ENCODE data around the gene DNAH11. TPM values are rescaled to one million over a fixed set of nuclear protein-coding genes. Genes with fewer than 3 reads are reported as not detected.

Gene DNAH11
- total RNA-seq, 1 experiment from 2014 or later: 0.39 TPM

GRCh38 chr7:21805791-21806190 is 263.0 kb downstream of the DNAH11 start:
- BruUV-seq (replicated peaks): no TSS peak
- intact Hi-C loops (cut with micrococcal nuclease): no loop called here
- Histone ChIP-seq H3K9me3 (ENCODE audit: control insufficient read depth in 1 of 2, insufficient read depth in 1 of 2, low read depth in 1 of 2, low read length in 2 of 2) (no peaks in the 10 kb centered on the region), H3K9me2 (ENCODE audit: insufficient read depth) (no peaks in the 10 kb centered on the region), H3K4me1 (ENCODE audit: control insufficient read depth in 1 of 2, insufficient read depth in 2 of 2, low read length in 2 of 2) (no peaks in the 10 kb centered on the region), H4K20me1 (ENCODE audit: insufficient read depth) (no peaks in the 10 kb centered on the region), H3K36me3 (ENCODE audit: control insufficient read depth in 1 of 2, insufficient read depth in 2 of 2, low read length in 2 of 2) (no peaks in the 10 kb centered on the region), H3K4me3 (replicated peaks in 1 of 2; ENCODE audit: low read depth in 1 of 2, low read length in 2 of 2) (no peak overlapping the region), H2AFZ (ENCODE audit: low read depth, low read length, poor library complexity, severe bottlenecking) (no peak overlapping the region), H3K27me3 (ENCODE audit: insufficient read depth, low read length) (0 out of 2 replicates have a peak, but pooled peaks cover 5% of the 10 kb centered on the region), H3K27ac (ENCODE audit: low read depth, low read length) (no peak overlapping the region), H3K79me2 (ENCODE audit: insufficient read depth, low read length) (no peaks in the 10 kb centered on the region), H3K4me2 (ENCODE audit: low read length) (no peak overlapping the region), H3K9ac (ENCODE audit: low read length) (no peak overlapping the region)
- POLR2A ChIA-PET: no interaction called here
- RAD21 ChIA-PET (ENCODE audit: low non-redundant PET in 1 of 2, low total read pairs in 2 of 2, uncharacterized antibody in 2 of 2, unreplicated experiment in 2 of 2): no interaction called here
- TF ChIP-seq ELF1 (IDR thresholded peaks at IDR 0.05; ENCODE audit: borderline replicate concordance, low read depth) (no peak), ZNF274 (IDR thresholded peaks at IDR 0.05; ENCODE audit: low read depth, low read length) (no peak), MAX (IDR thresholded peaks at IDR 0.05) (no peak), CBX3 (IDR thresholded peaks at IDR 0.05; ENCODE audit: low read depth) (no peak), EGR1 (IDR thresholded peaks at IDR 0.05; ENCODE audit: low read depth) (no peak), EZH2 (IDR thresholded peaks at IDR 0.05) (no peak), ZBTB33 (IDR thresholded peaks at IDR 0.05; ENCODE audit: extremely low read depth, insufficient replicate concordance, low read length) (no peak), ATF3 (IDR thresholded peaks at IDR 0.05) (no peak), ZFX (IDR thresholded peaks at IDR 0.05) (no peak), SRF (IDR thresholded peaks at IDR 0.05; ENCODE audit: low read depth) (no peak), RAD21 (IDR thresholded peaks at IDR 0.05; ENCODE audit: low read depth) (no peak), JUND (IDR thresholded peaks at IDR 0.05) (no peak), CTCF (IDR thresholded peaks at IDR 0.05 in 2 of 3, conservative IDR thresholded peaks at IDR 0.05 in 1 of 3; ENCODE audit: borderline replicate concordance in 1 of 3, insufficient read depth in 1 of 3, low read depth in 2 of 3, low read length in 2 of 3) (no peak), CEBPB (IDR thresholded peaks at IDR 0.05; ENCODE audit: low read depth) (no peak), YY1 (IDR thresholded peaks at IDR 0.05; ENCODE audit: extremely low read depth, insufficient replicate concordance, low read depth, low read length) (no peak), POLR2AphosphoS5 (IDR thresholded peaks at IDR 0.05; ENCODE audit: low read depth, low read length) (no peak), POLR2A (IDR thresholded peaks at IDR 0.05; ENCODE audit: borderline replicate concordance, extremely low read depth, insufficient read depth, insufficient read length) (no peak), TCF7L2 (IDR thresholded peaks at IDR 0.05; ENCODE audit: borderline replicate concordance, extremely low read depth, insufficient read depth, insufficient read length) (no peak), SP1 (IDR thresholded peaks at IDR 0.05; ENCODE audit: low read depth) (no peak), EZH2phosphoT487 (IDR thresholded peaks at IDR 0.05; ENCODE audit: borderline replicate concordance) (no peak)
- DNase-seq (ENCODE audit: low read depth, low spot score): no peak
- CTCF ChIA-PET: no interaction called here
- no peak for ATAC-seq

All from HCT116 (cell line).